C4-2B (cell line): ENCODE measurements around the gene OTOS.

ENCODE experiments used
- ZFX ChIP-seq: fragments of 450-650 bp; IDR thresholded peaks from 2 replicates; pipeline ENCODE4 v1.6.1; 2017
- TF ChIP-seq, protein P1 (sequence below): fragments of 450-650 bp; conservative IDR thresholded peaks from 2 replicates; pipeline ENCODE4 v1.5.1; 2017; ENCODE audit warnings: mild to moderate bottlenecking

DNA sequence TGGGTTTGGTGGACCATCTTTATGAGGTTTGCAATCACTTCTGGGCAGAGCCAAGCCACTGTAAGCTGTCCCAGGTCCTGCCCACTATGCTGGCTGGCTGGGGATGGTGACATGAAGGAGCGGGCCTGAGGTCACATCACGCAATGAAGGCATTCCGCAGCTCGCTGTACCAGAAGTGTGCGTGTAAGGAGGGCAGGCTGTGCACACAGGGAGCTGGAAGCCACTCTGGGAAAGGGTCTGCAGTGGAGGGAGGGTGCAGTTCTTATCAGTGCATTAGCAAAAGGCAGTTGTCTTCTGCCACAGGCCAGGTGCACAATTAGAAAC is 16.7 kb upstream of the OTOS start:
- TF ChIP-seq, protein P1, sequence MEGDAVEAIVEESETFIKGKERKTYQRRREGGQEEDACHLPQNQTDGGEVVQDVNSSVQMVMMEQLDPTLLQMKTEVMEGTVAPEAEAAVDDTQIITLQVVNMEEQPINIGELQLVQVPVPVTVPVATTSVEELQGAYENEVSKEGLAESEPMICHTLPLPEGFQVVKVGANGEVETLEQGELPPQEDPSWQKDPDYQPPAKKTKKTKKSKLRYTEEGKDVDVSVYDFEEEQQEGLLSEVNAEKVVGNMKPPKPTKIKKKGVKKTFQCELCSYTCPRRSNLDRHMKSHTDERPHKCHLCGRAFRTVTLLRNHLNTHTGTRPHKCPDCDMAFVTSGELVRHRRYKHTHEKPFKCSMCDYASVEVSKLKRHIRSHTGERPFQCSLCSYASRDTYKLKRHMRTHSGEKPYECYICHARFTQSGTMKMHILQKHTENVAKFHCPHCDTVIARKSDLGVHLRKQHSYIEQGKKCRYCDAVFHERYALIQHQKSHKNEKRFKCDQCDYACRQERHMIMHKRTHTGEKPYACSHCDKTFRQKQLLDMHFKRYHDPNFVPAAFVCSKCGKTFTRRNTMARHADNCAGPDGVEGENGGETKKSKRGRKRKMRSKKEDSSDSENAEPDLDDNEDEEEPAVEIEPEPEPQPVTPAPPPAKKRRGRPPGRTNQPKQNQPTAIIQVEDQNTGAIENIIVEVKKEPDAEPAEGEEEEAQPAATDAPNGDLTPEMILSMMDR = no peak
- no peak for TF ChIP-seq ZFX
